CD4-positive, alpha-beta T cell (primary cell): Measurements from ENCODE around the gene ADM2. TPM values are rescaled to one million over a fixed set of nuclear protein-coding genes. Genes with fewer than 3 reads are reported as not detected.
A peak's percentile ranks its signal among the peaks of the same experiment; 100 is the strongest.

Source experiments
- ATAC-seq: fragments of 200-7000 bp; cut with Tn5 transposase; one replicate; pipeline ENCODE4 v1.10.0; 2022; ENCODE audit warnings: mild to moderate bottlenecking; ENCODE audit not compliant: poor library complexity
- CTCF ChIA-PET: fragments of 350-600 bp; sonication (Branson Sonifier 250); formaldehyde crosslinking; loops from one replicate; lab custom pipeline; 2021; ENCODE audit warnings: antibody characterized with exemption, inconsistent platforms; lab: Charles Lee
- POLR2A ChIA-PET: fragments of 350-600 bp; sonication (Branson Sonifier 250); formaldehyde crosslinking; loops from one replicate; lab custom pipeline; 2021; ENCODE audit warnings: antibody characterized with exemption, inconsistent platforms; lab: Charles Lee
- DNase-seq, 14 experiments: peaks; one replicate each; pipeline ENCODE4 v3.0.0-alpha.2; 2013 to 2020; ENCODE audit warnings: mixed read lengths in 2 of 14
- H3K27ac ChIP-seq, 2 donors: one replicate each; pipeline versions ENCODE4 v1.5.1 to v1.7.0; 2013; ENCODE audit warnings: low read length in 2 of 2, low read depth in 1 of 2, mild to moderate bottlenecking in 1 of 2
- H3K27me3 ChIP-seq, 2 experiments: 1 replicate in 1 of 2; 2 replicates in 1 of 2; pipeline versions ENCODE4 v1.6.1 to v1.7.0; 2013; ENCODE audit warnings: low read length in 2 of 2, control low read depth in 1 of 2, mild to moderate bottlenecking in 1 of 2, moderate library complexity in 1 of 2; ENCODE audit not compliant: insufficient read depth in 2 of 2, control insufficient read depth in 1 of 2
- H3K36me3 ChIP-seq: one replicate; pipeline ENCODE4 v1.6.1; 2013; ENCODE audit warnings: low read length, control low read depth; ENCODE audit not compliant: insufficient read depth
- H3K4me1 ChIP-seq: one replicate; pipeline ENCODE4 v1.6.1; 2013; ENCODE audit warnings: low read length, control low read depth; ENCODE audit not compliant: insufficient read depth
- H3K4me3 ChIP-seq: one replicate; pipeline ENCODE4 v1.5.1; 2013; ENCODE audit warnings: mild to moderate bottlenecking, low read length, moderate library complexity
- H3K9me3 ChIP-seq, 2 experiments: 1 replicate in 1 of 2; 2 replicates in 1 of 2; pipeline versions ENCODE4 v1.6.1 to v1.7.0; 2013; ENCODE audit warnings: low read length in 2 of 2, mild to moderate bottlenecking in 2 of 2, control low read depth in 1 of 2, moderate library complexity in 1 of 2; ENCODE audit not compliant: control insufficient read depth in 1 of 2, insufficient read depth in 1 of 2
- H3K27ac Mint-ChIP-seq: one replicate; pipeline ENCODE4 v1.8.0; 2020; ENCODE audit warnings: mixed read lengths
- H3K27me3 Mint-ChIP-seq: one replicate; pipeline ENCODE4 v1.8.0; 2021; ENCODE audit warnings: mixed read lengths
- H3K36me3 Mint-ChIP-seq: one replicate; pipeline ENCODE4 v1.8.0; 2021; ENCODE audit warnings: low read depth, mixed read lengths
- H3K4me1 Mint-ChIP-seq: one replicate; pipeline ENCODE4 v1.8.0; 2021; ENCODE audit warnings: low read depth, mixed read lengths
- H3K4me3 Mint-ChIP-seq: one replicate; pipeline ENCODE4 v1.8.0; 2020; ENCODE audit warnings: mild to moderate bottlenecking, mixed read lengths
- H3K9me3 Mint-ChIP-seq: one replicate; pipeline ENCODE4 v1.8.0; 2020; ENCODE audit warnings: mixed read lengths
- intact Hi-C, 2 experiments: fragments of 100-400 bp; cut with DNase I in 1 of 2; cut with micrococcal nuclease in 1 of 2; formaldehyde crosslinking; loops; one replicate each; pipeline versions ENCODE4 v1.15.1 to v1.9.0; 2023 to 2025; cut with DNase I, micrococcal nuclease
- total RNA-seq, 174 experiments: library from RNA in 2 of 174; stranded (reverse) in 2 of 174; gene quantifications; one replicate each; pipeline ENCODE4 v1.2.3 and lab custom pipeline; 2021 to 2026
- TF ChIP-seq, protein P1 (sequence below): fragments of 200-600 bp; IDR thresholded peaks from one replicate; pipeline ENCODE4 v1.8.0; 2022; ENCODE audit warnings: antibody characterized with exemption, mild to moderate bottlenecking

Gene ADM2
- total RNA-seq, 2 experiments from 2014 or later, result 1.1 to 1.6 TPM

DNA sequence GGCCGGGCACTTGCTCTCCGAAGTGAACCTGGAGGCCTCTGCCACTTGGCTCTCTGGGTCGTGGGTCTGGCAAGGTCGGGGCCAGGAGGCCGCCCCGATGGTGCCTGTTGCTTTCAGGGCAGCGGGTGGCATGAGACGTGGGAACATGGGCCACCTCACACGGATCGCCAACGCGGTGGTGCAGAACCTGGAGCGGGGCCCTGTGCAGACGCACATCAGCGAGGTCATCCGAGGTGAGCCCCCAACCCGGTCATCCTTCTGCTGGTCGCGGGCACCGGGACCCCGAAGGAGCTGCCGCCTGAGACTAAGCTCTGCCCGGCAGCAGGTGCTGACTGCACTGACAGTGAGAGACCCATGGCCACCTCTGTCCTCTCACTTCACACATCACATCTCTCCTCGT is 46.5 kb upstream of the ADM2 start:
- intact Hi-C loops, result no loop called here

DNA sequence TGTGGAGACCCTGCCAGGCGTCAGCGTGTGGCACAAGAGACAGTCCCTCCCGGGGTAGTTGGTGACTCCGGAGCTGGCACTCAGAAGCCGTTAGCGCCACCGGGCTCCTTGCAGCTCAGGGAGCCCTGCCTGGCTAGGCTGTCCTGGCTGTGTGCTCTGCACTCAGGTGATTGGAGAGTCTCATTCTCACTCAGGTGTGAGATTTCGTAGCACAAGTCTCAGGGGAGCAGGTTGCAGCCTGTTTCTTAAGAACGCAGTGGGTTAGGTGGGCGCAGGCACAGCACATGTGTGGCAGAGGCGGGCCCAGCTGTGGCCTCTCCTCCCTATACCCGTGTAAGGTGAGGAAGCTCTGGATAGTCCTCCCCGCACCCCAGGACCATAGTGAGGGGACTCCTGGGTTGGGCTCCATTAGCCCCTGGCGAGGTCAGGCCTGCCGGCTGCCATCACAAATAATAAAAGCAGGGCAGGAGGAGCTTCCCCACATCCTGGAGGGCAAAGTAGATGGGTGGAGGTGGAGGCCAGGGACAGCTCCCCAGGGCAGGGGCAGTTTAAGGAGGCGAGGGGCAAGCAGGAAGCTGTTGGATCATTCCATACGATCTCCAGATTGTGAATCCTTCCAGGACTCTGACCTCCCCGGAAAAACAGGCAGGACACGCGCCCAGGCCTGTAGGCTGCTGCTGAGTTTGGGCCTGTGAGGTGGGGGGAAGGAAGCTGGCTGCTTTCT is 45.9 kb upstream of the ADM2 start:
- Histone ChIP-seq H3K36me3 (peaks cover 76% of the 10 kb centered on the region), H3K27ac (no peak overlapping the region), H3K4me1 (no peaks in the 10 kb centered on the region), H3K27me3 (no peaks in the 10 kb centered on the region), H3K9me3 (no peaks in the 10 kb centered on the region), H3K4me3 (no peak overlapping the region)
- intact Hi-C loops, result no loop called here
- Mint-ChIP-seq H3K27ac (no peak overlapping the region), H3K4me1 (no peaks in the 10 kb centered on the region), H3K36me3 (peaks cover 34% of the 10 kb centered on the region), H3K27me3 (no peaks in the 10 kb centered on the region), H3K4me3 (no peak overlapping the region), H3K9me3 (no peaks in the 10 kb centered on the region)
- peak in 1 of 14 experiments; percentile 6 for DNase-seq
- ChIA-PET CTCF (no interaction called here), POLR2A (interaction anchor here (0.9 kb wide), 1 partner anchor 90 kb away, joined by 3 read pairs; the partner anchor contains the start of gene SCO2)
- TF ChIP-seq, protein P1, sequence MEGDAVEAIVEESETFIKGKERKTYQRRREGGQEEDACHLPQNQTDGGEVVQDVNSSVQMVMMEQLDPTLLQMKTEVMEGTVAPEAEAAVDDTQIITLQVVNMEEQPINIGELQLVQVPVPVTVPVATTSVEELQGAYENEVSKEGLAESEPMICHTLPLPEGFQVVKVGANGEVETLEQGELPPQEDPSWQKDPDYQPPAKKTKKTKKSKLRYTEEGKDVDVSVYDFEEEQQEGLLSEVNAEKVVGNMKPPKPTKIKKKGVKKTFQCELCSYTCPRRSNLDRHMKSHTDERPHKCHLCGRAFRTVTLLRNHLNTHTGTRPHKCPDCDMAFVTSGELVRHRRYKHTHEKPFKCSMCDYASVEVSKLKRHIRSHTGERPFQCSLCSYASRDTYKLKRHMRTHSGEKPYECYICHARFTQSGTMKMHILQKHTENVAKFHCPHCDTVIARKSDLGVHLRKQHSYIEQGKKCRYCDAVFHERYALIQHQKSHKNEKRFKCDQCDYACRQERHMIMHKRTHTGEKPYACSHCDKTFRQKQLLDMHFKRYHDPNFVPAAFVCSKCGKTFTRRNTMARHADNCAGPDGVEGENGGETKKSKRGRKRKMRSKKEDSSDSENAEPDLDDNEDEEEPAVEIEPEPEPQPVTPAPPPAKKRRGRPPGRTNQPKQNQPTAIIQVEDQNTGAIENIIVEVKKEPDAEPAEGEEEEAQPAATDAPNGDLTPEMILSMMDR, result no peak
- no peak for ATAC-seq

More for the DNA sequence above, 46.5 kb upstream of the ADM2 start:
- POLR2A ChIA-PET, result no interaction called here
- CTCF ChIA-PET, result no interaction called here
- Histone ChIP-seq H3K27ac (no peak overlapping the region), H3K4me3 (no peak overlapping the region), H3K36me3 (peaks cover 76% of the 10 kb centered on the region), H3K9me3 (no peaks in the 10 kb centered on the region), H3K27me3 (no peaks in the 10 kb centered on the region), H3K4me1 (no peaks in the 10 kb centered on the region)
- H3K27ac Mint-ChIP-seq, result no peak overlapping the region
- no peaks in the 10 kb centered on the region for H3K27me3 Mint-ChIP-seq
- no peak overlapping the region for H3K4me3 Mint-ChIP-seq
- ATAC-seq (no peak), DNase-seq (peak in 1 of 14 experiments; percentile 17)
- TF ChIP-seq, protein P1, result no peak
- peaks cover 40% of the 10 kb centered on the region for H3K36me3 Mint-ChIP-seq
- no peaks in the 10 kb centered on the region for H3K9me3 Mint-ChIP-seq
- H3K4me1 Mint-ChIP-seq, result no peaks in the 10 kb centered on the region

DNA sequence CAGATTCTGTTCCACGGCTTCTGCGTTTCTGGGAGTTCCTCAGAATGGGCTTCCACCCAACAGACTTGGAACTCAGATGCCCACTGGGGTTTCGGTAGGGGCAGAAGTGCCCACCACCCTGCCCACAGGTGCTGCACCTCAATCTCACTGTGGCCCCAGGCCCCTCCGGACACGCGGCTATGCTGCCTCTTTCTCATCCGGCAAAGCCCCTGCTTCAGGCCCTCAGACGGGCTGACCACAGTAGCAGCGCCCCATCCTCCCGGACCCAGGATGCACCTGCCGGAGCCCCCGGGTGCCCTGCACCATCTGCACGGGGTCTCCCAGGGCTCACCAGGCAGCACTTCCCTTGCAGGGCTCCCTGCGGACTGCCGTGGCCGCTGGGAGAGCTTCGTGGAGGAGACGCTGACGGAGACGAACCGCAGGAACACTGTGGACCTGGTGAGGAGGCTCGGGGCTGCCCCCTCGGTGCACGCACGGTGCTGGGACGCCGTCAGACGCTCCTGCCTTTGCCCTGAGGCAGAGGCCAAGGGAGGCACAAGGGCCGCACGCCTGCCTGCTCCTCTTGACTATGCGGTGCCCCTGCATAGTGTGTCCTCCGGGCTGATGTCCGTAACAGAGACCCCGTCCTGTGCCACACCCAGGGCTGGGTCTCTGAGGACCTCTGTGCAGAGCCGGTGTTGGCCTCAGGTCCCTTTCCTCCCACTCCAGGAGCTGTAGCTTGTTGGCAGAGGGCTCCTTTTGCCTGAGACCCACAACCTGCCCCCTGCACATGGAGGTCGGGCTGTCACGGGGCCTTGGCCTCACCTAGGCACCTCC is 45.1 kb upstream of the ADM2 start:
- Mint-ChIP-seq H3K9me3 (no peaks in the 10 kb centered on the region), H3K4me1 (no peaks in the 10 kb centered on the region), H3K4me3 (no peak overlapping the region), H3K27ac (no peak overlapping the region), H3K36me3 (peaks cover 26% of the 10 kb centered on the region), H3K27me3 (no peaks in the 10 kb centered on the region)
- Histone ChIP-seq H3K9me3 (no peaks in the 10 kb centered on the region), H3K27me3 (no peaks in the 10 kb centered on the region), H3K4me1 (no peaks in the 10 kb centered on the region), H3K36me3 (peaks cover 78% of the 10 kb centered on the region), H3K27ac (no peak overlapping the region), H3K4me3 (no peak overlapping the region)
- DNase-seq (peak in 1 of 14 experiments; percentile 13), ATAC-seq (no peak)
- ChIA-PET POLR2A (interaction anchor here (0.9 kb wide), 1 partner anchor 89 kb away, joined by 3 read pairs; the partner anchor contains the start of gene SCO2), CTCF (no interaction called here)
- TF ChIP-seq, protein P1, result no peak
- intact Hi-C loops, result no loop called here
